ENCODE results near the gene FAM236C.
"Not testable (repeated sequence)": the region's sequence is repeated elsewhere in the genome, so short reads cannot be mapped to it uniquely, and the experiment has no call there.

FAM236C gene

DNA sequence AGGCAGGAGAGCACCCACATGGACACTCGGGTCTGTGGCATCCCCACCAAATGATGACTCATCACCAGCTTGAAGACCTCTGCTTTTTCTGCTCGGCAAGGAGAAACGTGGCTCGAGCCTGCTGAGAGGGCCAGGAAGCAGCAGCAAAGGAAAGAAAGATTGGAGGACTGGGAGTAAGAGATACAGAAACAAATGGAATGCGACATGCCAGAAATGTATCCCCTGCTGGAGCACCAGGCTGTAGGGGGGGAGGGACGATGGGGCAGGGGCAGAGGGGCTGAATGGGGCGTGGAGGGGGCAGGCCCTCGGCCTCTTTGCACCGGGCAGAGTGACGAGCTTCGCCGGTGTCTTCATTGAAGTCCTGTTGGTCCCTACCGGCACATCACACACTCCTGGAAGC is at the start of gene FAM236C:
TSS of gene FAM236C (plus strand) at position 301 of the 400 bp plus-strand sequence. CDS start 100 bp downstream, outside the sequence.
- not testable (repeated sequence) for DNase-seq (ENCODE audit: low read depth in 2 of 2, low spot score in 1 of 2)

GRCh38 chrX:72882898-72883297 is 29.5 kb upstream of the FAM236C start:
- not testable (repeated sequence) for DNase-seq (ENCODE audit: low read depth in 2 of 2, low spot score in 1 of 2)

DNA sequence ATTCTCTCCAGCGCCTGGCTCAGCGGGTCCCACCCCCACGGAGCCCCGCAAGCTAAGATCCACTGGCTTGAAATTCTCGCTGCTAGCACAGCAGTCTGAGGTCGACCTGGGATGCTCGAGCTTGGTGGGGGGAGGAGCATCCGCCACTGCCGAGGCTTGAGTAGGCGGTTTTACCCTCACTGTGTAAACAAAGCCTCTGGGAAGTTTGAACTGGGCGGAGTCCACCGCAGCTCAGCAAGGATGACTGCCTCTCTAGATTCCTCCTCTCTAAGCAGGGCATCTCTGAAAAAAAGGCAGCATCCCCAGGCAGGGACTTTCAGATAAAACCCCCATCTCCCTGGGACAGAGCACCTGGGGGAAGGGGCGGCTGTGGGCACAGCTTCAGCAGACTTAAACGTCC is 22.7 kb upstream of the FAM236C start:
- not testable (repeated sequence) for DNase-seq (ENCODE audit: low read depth in 2 of 2, low spot score in 1 of 2)

DNA sequence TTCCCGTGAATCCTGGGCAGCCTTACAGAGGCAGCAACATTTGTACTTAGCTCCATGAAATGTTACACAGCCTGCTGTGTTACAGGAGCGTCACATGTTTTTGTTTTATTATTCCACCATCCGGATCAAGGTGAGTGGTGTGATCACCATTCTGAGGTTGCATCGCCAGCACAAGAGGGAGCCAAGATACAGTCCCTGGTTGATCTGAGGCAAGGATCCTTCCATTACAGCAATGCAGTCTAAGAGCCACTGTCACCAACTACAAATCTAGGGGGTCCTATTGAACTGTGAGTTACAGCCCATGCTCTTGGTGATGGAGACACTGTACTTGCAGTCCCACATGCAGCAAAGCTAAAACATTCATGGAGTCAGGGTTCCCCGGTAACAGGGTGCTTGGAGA is 3.7 kb downstream of the FAM236C start:
- DNase-seq (ENCODE audit: low read depth in 2 of 2, low spot score in 1 of 2): not testable (repeated sequence)

DNA sequence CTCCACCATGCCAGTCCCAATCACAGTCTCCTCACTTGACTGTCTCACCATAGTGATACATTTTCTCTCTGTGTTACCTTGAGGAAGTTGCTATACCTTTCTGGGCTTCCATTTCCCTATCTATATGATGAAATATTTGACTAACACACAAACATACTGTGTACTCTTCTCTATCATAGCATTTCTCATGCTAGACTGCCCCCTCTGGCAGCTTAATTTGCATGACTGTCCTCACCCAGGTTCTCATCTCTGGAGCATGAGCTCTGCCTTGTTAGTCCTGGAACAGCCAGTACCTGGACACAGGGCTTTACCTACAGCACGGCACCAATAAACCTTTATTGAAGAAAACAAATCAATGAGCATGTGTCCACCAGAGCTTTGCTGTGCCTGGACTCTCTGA is 19.9 kb downstream of the FAM236C start:
- not testable (repeated sequence) for DNase-seq (ENCODE audit: low read depth in 2 of 2, low spot score in 1 of 2)

GRCh38 chrX:72936455-72936854 is 24.0 kb downstream of the FAM236C start:
- DNase-seq (ENCODE audit: low read depth in 2 of 2, low spot score in 1 of 2): not testable (repeated sequence)

GRCh38 chrX:72936882-72937455 is 24.6 kb downstream of the FAM236C start:
- not testable (repeated sequence) for DNase-seq (ENCODE audit: low read depth in 2 of 2, low spot score in 1 of 2)

- not testable (repeated sequence) for DNase-seq (ENCODE audit: low read depth in 2 of 2, low spot score in 1 of 2)
Observed at GRCh38 chrX:72937906-72938305, 25.5 kb downstream of the FAM236C start, which contains the start of gene FAM236A. Gene FAM236A (plus strand): TSS chrX:72938206. CDS start chrX:72938263, 57 bp downstream.

DNA sequence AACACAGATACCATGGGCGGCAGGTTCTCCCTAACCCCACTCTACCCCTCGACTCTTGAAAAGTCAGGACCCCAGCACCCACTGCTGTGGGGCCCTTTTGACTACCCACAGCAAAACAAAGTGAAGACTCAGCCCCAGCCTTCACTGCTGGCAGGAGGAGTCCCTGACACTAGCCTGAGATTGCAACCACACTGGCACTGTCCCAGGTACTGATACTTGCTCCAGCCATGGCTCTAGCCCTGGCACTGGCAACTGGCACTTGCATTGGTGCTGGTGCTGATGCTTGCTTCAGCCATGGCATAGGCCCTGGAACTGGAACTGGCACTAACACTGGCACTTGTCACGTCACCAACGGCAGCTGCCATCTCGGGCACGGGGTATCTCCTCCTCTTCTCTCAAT is 29.9 kb downstream of the FAM236C start:
- not testable (repeated sequence) for DNase-seq (ENCODE audit: low read depth in 2 of 2, low spot score in 1 of 2)

DNA sequence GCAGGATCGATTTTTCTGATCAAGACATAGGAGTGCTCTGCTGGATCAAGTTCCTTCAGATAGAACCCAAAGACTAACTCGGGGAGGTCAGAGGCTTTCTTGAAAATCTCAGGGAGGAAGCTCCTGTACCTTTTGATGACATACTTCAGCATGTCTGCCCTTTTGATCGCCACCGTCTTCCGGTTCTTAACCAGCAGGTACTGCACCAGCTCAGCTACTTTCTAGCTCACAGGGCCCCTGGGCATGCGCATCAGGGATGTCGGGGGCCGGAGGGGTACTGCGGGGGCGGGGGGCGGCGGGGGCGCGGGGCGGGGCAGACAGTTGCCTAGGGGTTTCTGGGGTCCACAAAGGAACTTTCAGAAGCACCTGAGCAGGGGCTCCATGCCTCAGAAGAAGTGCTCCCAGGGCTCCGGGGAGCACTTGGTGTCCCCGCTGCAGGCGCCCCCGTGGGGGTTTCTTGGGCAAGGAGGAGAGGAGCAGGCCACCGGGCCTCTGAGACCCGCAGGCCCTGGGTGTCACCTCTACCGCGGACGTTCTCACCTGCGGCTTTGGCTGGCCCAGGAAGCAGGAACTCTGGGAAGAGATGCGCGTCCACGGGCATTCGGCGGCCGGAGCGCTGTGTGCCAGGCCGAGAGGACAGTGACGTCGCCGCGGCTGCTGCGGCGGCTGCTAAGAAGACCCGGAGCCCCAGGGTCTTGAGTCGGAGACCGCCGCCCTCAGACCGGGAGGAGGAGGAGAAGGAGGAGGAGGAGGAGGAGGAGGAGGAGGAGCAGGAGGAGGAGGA is 30.8 kb downstream of the FAM236C start:
- not testable (repeated sequence) for DNase-seq (ENCODE audit: low read depth in 2 of 2, low spot score in 1 of 2)

DNA sequence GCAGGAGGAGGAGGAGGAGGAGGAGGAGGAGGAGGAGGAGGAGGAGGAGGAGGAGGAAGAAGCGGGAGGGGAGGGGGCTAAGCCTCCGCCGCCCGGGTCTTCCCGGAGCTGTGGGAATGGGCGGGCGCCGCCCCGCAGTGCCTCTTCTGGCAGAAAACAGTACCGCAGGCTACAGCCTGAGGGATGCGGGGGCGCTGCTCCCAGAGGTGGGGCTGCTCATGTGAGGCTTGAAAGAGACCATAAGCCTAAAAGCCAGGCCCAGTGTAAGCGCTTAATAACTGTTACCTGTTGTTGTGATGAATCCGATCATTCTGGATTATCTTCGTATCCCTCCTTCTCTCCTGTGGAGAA is 31.4 kb downstream of the FAM236C start, which contains the start of gene DMRTC1:
TSS of gene DMRTC1 (minus strand) at position 19 of the 351 bp plus-strand sequence. CDS start 68,143 bp downstream, outside the sequence.
- not testable (repeated sequence) for DNase-seq (ENCODE audit: low read depth in 2 of 2, low spot score in 1 of 2)

- DNase-seq (ENCODE audit: low read depth in 2 of 2, low spot score in 1 of 2): not testable (repeated sequence)
Observed at GRCh38 chrX:72959971-72960370, 47.6 kb downstream of the FAM236C start.
